ENCODE results near the gene TBC1D10B. TPM values are rescaled to one million over a fixed set of nuclear protein-coding genes. Genes with fewer than 3 reads are reported as not detected.

TBC1D10B gene
- total RNA-seq, 1 donor from 2014 or later = 43.3 TPM

DNA sequence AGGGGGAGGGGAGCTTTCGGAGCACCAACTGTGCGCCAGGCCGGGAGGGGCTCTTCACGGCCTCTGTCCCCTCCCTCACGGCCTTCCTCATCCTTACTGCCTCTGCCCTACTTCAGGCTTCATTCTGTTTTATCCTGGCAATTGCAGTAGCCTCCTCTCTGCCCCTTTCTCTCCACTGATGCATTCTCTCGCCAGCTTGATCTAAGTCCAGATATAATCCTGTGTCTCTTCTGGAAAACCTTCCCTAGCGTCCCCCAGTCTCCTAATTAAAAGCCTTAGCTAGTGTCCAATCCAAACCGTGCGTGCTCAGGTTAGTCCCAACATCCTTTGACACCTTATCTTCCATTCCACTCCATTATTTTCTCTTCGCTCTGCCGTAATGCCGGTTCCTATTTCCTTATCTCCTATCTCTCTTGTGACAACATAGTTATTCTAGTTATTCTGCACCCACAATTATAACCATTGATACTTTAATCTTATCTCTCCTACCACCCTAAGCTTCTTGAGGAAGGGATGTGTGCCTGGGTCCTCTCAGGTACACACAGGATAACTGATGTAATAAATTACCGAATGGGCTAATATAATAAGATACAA, 25.8 kb upstream of the TBC1D10B start:
- H3K27ac Mint-ChIP-seq (ENCODE audit: unreplicated experiment) = peak overlapping the region; percentile 87
- peak overlapping the region; percentile 81 for H3K4me3 Mint-ChIP-seq (ENCODE audit: unreplicated experiment)
- TF ChIP-seq, protein P1, sequence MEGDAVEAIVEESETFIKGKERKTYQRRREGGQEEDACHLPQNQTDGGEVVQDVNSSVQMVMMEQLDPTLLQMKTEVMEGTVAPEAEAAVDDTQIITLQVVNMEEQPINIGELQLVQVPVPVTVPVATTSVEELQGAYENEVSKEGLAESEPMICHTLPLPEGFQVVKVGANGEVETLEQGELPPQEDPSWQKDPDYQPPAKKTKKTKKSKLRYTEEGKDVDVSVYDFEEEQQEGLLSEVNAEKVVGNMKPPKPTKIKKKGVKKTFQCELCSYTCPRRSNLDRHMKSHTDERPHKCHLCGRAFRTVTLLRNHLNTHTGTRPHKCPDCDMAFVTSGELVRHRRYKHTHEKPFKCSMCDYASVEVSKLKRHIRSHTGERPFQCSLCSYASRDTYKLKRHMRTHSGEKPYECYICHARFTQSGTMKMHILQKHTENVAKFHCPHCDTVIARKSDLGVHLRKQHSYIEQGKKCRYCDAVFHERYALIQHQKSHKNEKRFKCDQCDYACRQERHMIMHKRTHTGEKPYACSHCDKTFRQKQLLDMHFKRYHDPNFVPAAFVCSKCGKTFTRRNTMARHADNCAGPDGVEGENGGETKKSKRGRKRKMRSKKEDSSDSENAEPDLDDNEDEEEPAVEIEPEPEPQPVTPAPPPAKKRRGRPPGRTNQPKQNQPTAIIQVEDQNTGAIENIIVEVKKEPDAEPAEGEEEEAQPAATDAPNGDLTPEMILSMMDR (IDR thresholded peaks at IDR 0.05) = no peak
- H3K36me3 Mint-ChIP-seq (ENCODE audit: low read depth) = peaks cover 2% of the 10 kb centered on the region
- DNase-seq (ENCODE audit: low spot score) = no peak
- peaks cover 37% of the 10 kb centered on the region for H3K4me1 Mint-ChIP-seq (ENCODE audit: low read depth)
- no peaks in the 10 kb centered on the region for H3K27me3 Mint-ChIP-seq (ENCODE audit: low read depth)
- no peaks in the 10 kb centered on the region for H3K9me3 Mint-ChIP-seq (ENCODE audit: low read depth)

DNA sequence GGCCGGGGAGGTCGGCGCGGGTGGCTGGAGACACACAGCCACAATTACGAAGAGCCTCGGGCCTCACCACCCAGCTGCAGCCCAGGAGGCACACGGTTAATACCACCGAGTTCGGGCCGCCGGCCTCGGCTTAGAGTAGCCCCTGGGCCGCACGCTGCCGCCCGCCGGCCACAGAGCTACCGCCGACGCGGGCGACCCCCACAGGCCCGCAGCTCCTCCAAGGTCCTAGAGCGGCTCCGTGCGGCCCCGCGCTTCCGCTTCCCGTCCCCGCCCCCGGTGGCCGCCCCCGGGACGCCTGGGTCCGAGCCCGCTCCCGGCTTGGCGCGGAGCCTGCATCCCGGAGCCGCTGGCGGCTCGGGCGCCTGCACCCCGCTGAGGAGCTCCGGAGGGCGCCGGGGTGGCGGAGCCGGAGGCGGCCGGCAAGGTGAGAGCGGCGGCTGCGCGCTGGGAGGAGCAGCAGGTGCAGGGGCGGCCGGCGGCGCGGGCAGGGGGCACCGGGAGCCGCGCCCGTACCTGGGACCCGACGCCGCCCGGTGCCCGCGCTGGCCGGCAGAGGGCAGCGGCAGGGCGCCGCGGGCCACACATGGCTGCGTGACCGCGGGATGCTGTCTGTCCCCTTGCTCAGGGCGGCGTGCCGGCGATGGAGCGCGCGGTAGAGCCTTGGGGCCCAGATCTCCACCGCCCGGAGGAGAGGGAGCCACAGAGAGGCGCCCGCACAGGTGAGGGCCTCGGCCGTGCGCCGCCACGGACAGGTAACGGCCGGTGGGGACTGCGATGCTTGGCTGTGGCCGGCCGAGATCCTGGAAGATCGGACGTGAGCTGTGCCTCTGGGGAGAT, 25.1 kb upstream of the TBC1D10B start, which contains the start of gene ZNF48:
Gene ZNF48, plus strand, starts transcription at position 266 of the 837 bp plus-strand sequence. Its CDS starts 375 bp downstream, at position 641.
- TF ChIP-seq, protein P1 (IDR thresholded peaks at IDR 0.05) = peak; percentile 58
- Mint-ChIP-seq H3K27me3 (ENCODE audit: low read depth) (no peaks in the 10 kb centered on the region), H3K36me3 (ENCODE audit: low read depth) (peaks cover 2% of the 10 kb centered on the region), H3K4me1 (ENCODE audit: low read depth) (peaks cover 32% of the 10 kb centered on the region), H3K9me3 (ENCODE audit: low read depth) (no peaks in the 10 kb centered on the region), H3K27ac (ENCODE audit: unreplicated experiment) (peak within 1 kb of the TSS; percentile 99), H3K4me3 (ENCODE audit: unreplicated experiment) (peak within 1 kb of the TSS; percentile 97)
- peak; percentile 96 for DNase-seq (ENCODE audit: low spot score)

DNA sequence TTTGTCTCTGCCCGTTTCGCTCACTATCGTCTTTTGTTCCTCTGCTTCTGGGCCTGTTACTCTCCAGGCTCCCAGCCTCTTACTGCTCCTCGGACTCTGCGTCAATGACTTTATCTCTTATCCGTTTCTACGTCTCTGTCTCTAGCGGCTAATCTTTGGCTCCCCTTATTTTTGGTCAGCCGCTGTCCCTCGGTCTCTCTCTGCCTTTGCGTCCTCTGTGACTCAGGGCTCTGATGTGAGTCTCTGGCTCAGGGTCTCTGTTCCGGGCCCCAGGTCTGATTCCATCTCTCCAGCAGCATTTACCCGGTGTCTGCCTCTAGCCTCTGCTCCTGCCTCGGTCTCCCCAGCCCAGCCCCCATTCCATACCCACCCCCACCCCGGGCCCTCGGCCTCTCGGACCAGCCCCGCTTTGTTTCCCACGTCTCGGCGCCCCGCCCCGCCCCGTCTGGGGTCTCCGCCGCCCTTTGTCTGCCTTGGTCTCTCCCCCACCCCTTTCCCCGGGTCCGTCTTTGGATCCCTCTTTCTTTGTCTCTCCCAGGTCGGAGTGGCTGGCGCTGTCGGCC, 24.4 kb upstream of the TBC1D10B start:
- peak overlapping the region; percentile 97 for H3K4me3 Mint-ChIP-seq (ENCODE audit: unreplicated experiment)
- peaks cover 2% of the 10 kb centered on the region for H3K36me3 Mint-ChIP-seq (ENCODE audit: low read depth)
- H3K27me3 Mint-ChIP-seq (ENCODE audit: low read depth) = no peaks in the 10 kb centered on the region
- H3K9me3 Mint-ChIP-seq (ENCODE audit: low read depth) = no peaks in the 10 kb centered on the region
- H3K4me1 Mint-ChIP-seq (ENCODE audit: low read depth) = peaks cover 28% of the 10 kb centered on the region
- DNase-seq (ENCODE audit: low spot score) = no peak
- TF ChIP-seq, protein P1 (IDR thresholded peaks at IDR 0.05) = no peak
- H3K27ac Mint-ChIP-seq (ENCODE audit: unreplicated experiment) = peak overlapping the region; percentile 99

DNA sequence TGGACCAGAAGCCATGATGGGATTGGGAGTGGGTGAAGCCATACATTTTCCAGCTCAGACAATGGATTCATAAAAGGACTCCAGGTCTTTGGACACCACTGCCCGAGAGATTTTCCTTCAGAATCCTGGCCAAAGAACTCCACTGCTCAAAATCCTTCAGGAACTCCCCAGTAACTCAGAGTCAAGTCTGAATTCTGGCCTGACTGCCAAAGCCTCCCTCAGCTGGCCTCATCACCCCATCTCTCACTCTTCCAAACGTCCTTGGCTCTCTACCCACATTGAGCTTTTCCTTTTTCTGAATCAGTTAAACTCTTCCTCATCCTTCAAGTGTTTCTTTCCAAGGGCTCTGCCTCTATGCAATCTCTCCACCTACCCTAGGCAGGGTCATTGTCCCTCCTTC, 13.2 kb upstream of the TBC1D10B start:
- H3K36me3 Mint-ChIP-seq (ENCODE audit: low read depth) = no peaks in the 10 kb centered on the region
- TF ChIP-seq, protein P1 (IDR thresholded peaks at IDR 0.05) = no peak
- no peak overlapping the region for H3K27ac Mint-ChIP-seq (ENCODE audit: unreplicated experiment)
- no peaks in the 10 kb centered on the region for H3K27me3 Mint-ChIP-seq (ENCODE audit: low read depth)
- peaks cover 12% of the 10 kb centered on the region for H3K4me1 Mint-ChIP-seq (ENCODE audit: low read depth)
- no peak overlapping the region for H3K4me3 Mint-ChIP-seq (ENCODE audit: unreplicated experiment)
- DNase-seq (ENCODE audit: low spot score) = no peak
- no peaks in the 10 kb centered on the region for H3K9me3 Mint-ChIP-seq (ENCODE audit: low read depth)
